Astrocyte of the hippocampus (primary cell): ENCODE measurements around the gene TBCB.
"Not testable (repeated sequence)": the region's sequence is repeated elsewhere in the genome, so short reads cannot be mapped to it uniquely, and the experiment has no call there.

Experiments used
- DNase-seq: peaks from one replicate; pipeline ENCODE4 v3.0.0; 2011; ENCODE audit warnings: low read depth, low spot score

Gene TBCB

GRCh38 chr19:36134867-36135266, 19.6 kb downstream of the TBCB start:
- not testable (repeated sequence) for DNase-seq

GRCh38 chr19:36136964-36137686, 21.9 kb downstream of the TBCB start:
- peak; percentile 90 for DNase-seq

GRCh38 chr19:36139120-36139472, 23.8 kb downstream of the TBCB start:
- DNase-seq, result no peak

GRCh38 chr19:36139473-36140303, 24.4 kb downstream of the TBCB start, which contains the start of gene CAPNS1:
Gene CAPNS1, plus strand, starts transcription at chr19:36140066. Its CDS starts 946 bp downstream, at chr19:36141012.
- peak; percentile 99 for DNase-seq

GRCh38 chr19:36140304-36141038, 25.2 kb downstream of the TBCB start:
- peak; percentile 75 for DNase-seq

- DNase-seq, result peak; percentile 94
Measured at GRCh38 chr19:36141039-36141927, 26.0 kb downstream of the TBCB start.

- DNase-seq, result no peak
Measured at GRCh38 chr19:36142046-36142445, 26.8 kb downstream of the TBCB start.

GRCh38 chr19:36142496-36142895, 27.2 kb downstream of the TBCB start:
- DNase-seq, result no peak

GRCh38 chr19:36144624-36145023, 29.4 kb downstream of the TBCB start:
- no peak for DNase-seq

- no peak for DNase-seq
Measured at GRCh38 chr19:36149673-36150406, 34.6 kb downstream of the TBCB start.

- no peak for DNase-seq
Measured at GRCh38 chr19:36150586-36150985, 35.3 kb downstream of the TBCB start.

GRCh38 chr19:36151144-36152018, 36.1 kb downstream of the TBCB start:
- DNase-seq, result no peak

GRCh38 chr19:36152019-36152351, 36.7 kb downstream of the TBCB start:
- DNase-seq, result no peak

GRCh38 chr19:36152352-36153091, 37.3 kb downstream of the TBCB start, which contains the start of gene COX7A1:
Gene COX7A1, minus strand, starts transcription at chr19:36152447. Its CDS starts 40 bp downstream, at chr19:36152407.
- no peak for DNase-seq

- DNase-seq, result no peak
Measured at GRCh38 chr19:36153126-36153525, 37.9 kb downstream of the TBCB start.

- DNase-seq, result no peak
Measured at GRCh38 chr19:36160821-36161596, 45.7 kb downstream of the TBCB start.

GRCh38 chr19:36163813-36164212, 48.5 kb downstream of the TBCB start:
- no peak for DNase-seq
